Stimulated activated CD8-positive, alpha-beta memory T cell treated with anti-CD3 and anti-CD28 coated beads, Interleukin-12 subunit alpha, Interleukin-12 subunit beta, amount 100 ng/mL, for 4 hours (primary cell): ENCODE results near the gene ID3.

Experiments
- DNase-seq: peaks from one replicate; pipeline ENCODE4 v3.0.0-alpha.2; 2020; ENCODE audit warnings: low read depth

Gene ID3

GRCh38 chr1:23526329-23527041 is 32.8 kb downstream of the ID3 start:
- no peak for DNase-seq

- DNase-seq: no peak
These were observed 33.6 kb downstream of the ID3 start for GRCh38 chr1:23525558-23526250.

- DNase-seq: no peak
These were observed 34.4 kb downstream of the ID3 start for GRCh38 chr1:23524716-23525401.

- DNase-seq: no peak
These were observed 35.1 kb downstream of the ID3 start for GRCh38 chr1:23524163-23524562.

GRCh38 chr1:23522244-23522982 is 36.9 kb downstream of the ID3 start:
- DNase-seq: no peak

- DNase-seq: no peak
These were observed 37.7 kb downstream of the ID3 start for GRCh38 chr1:23521588-23521987.

GRCh38 chr1:23517581-23517980 is 41.7 kb downstream of the ID3 start:
- no peak for DNase-seq

- no peak for DNase-seq
These were observed 43.4 kb downstream of the ID3 start for GRCh38 chr1:23515905-23516304.

- DNase-seq: no peak
These were observed 45.1 kb downstream of the ID3 start for GRCh38 chr1:23514111-23514679.

GRCh38 chr1:23509896-23510295 is 49.4 kb downstream of the ID3 start:
- no peak for DNase-seq
